ENCODE data around the gene ANKRD33B.

DNA sequence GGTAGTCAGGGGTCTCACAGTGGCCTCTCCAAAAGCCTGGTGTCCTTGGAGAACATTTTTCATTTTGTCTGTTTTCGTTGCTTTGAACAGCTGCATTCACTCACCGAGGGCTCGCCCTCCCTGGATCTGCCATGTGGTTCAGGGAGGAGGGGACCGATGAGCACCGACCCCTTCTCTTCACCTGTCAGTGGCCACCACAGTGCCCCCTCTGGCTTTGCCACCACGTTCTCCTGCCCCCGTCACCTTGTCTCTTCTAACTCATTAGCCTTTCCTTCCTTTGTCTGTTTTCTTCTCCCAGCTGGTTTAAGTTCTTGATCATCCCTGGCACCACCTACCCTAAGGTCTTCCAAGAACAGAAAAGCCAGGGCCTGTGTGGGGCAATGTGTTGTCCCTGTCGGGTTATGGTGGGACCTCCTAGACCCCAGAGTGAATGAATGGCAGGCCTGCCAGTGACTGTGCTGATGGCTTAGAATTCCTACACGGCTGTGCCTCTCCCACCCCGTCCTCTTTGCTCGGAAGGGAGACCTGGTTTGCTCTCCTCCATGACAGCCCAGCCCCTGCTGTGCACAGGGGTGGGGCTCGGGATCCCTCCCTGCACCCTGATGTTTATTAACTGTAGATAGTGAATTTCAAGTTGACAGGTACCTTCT is 90.0 kb downstream of the ANKRD33B start:
- TF ChIP-seq, protein P1, sequence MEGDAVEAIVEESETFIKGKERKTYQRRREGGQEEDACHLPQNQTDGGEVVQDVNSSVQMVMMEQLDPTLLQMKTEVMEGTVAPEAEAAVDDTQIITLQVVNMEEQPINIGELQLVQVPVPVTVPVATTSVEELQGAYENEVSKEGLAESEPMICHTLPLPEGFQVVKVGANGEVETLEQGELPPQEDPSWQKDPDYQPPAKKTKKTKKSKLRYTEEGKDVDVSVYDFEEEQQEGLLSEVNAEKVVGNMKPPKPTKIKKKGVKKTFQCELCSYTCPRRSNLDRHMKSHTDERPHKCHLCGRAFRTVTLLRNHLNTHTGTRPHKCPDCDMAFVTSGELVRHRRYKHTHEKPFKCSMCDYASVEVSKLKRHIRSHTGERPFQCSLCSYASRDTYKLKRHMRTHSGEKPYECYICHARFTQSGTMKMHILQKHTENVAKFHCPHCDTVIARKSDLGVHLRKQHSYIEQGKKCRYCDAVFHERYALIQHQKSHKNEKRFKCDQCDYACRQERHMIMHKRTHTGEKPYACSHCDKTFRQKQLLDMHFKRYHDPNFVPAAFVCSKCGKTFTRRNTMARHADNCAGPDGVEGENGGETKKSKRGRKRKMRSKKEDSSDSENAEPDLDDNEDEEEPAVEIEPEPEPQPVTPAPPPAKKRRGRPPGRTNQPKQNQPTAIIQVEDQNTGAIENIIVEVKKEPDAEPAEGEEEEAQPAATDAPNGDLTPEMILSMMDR (IDR thresholded peaks at IDR 0.05) = no peak
- TF ChIP-seq POLR2AphosphoS5 (IDR thresholded peaks at IDR 0.05) (no peak), POLR2A (IDR thresholded peaks at IDR 0.05) (no peak)
